Stimulated activated CD8-positive, alpha-beta memory T cell treated with anti-CD3 and anti-CD28 coated beads, Interleukin-4, amount 100 ng/mL, for 1 hour (primary cell): ENCODE data around the gene GRM4.
"Not testable (repeated sequence)": the region's sequence is repeated elsewhere in the genome, so short reads cannot be mapped to it uniquely, and the experiment has no call there.

Experiments
- DNase-seq, 2 donors: peaks; one replicate each; pipeline ENCODE4 v3.0.0-alpha.2; 2020; ENCODE audit warnings: low read depth in 2 of 2, low spot score in 1 of 2

GRM4 gene

GRCh38 chr6:34027445-34027936 lies 118.4 kb downstream of the GRM4 start:
- DNase-seq, result peak; percentile 28 to 40

GRCh38 chr6:34025861-34026260 lies 120.0 kb downstream of the GRM4 start:
- no peak for DNase-seq

GRCh38 chr6:34025112-34025807 lies 120.6 kb downstream of the GRM4 start:
- no peak for DNase-seq

GRCh38 chr6:34022873-34023255 lies 123.0 kb downstream of the GRM4 start:
- no peak for DNase-seq

GRCh38 chr6:34022250-34022872 lies 123.5 kb downstream of the GRM4 start:
- DNase-seq, result no peak

- DNase-seq, result no peak
Observed at GRCh38 chr6:34021554-34022190, 124.2 kb downstream of the GRM4 start.

GRCh38 chr6:34020807-34021553 lies 124.9 kb downstream of the GRM4 start:
- no peak for DNase-seq

GRCh38 chr6:34020278-34020677 lies 125.6 kb downstream of the GRM4 start:
- no peak for DNase-seq

GRCh38 chr6:34018961-34019606 lies 126.8 kb downstream of the GRM4 start:
- DNase-seq, result no peak

GRCh38 chr6:34018026-34018425 lies 127.9 kb downstream of the GRM4 start:
- DNase-seq, result no peak

- no peak for DNase-seq
Observed at GRCh38 chr6:34017106-34017805, 128.6 kb downstream of the GRM4 start.

- not testable (repeated sequence) for DNase-seq
Observed at GRCh38 chr6:34016573-34016972, 129.3 kb downstream of the GRM4 start.

GRCh38 chr6:34015586-34015985 lies 130.3 kb downstream of the GRM4 start:
- DNase-seq, result no peak

- no peak for DNase-seq
Observed at GRCh38 chr6:34011264-34011663, 134.6 kb downstream of the GRM4 start.

- DNase-seq, result no peak
Observed at GRCh38 chr6:34005901-34006531, 139.9 kb downstream of the GRM4 start.

GRCh38 chr6:34004706-34005105 lies 141.2 kb downstream of the GRM4 start:
- no peak for DNase-seq

- no peak for DNase-seq
Observed at GRCh38 chr6:34003962-34004361, 141.9 kb downstream of the GRM4 start.

- DNase-seq, result no peak
Observed at GRCh38 chr6:34001706-34002621, 143.9 kb downstream of the GRM4 start.

- no peak for DNase-seq
Observed at GRCh38 chr6:34000281-34000680, 145.6 kb downstream of the GRM4 start.
